Activated CD8-positive, alpha-beta T cell treated with anti-CD3 and anti-CD28 coated beads, Interleukin-2, amount 10 ng/mL, durations not matched to agents 7 days and 5 days (primary cell): ENCODE results near the gene ASMTL. TPM values are rescaled to one million over a fixed set of nuclear protein-coding genes. Genes with fewer than 3 reads are reported as not detected.
A peak's percentile ranks its signal among the peaks of the same experiment; 100 is the strongest.

ENCODE experiments used
- ATAC-seq: fragments of 150-1000 bp; cut with Tn5 transposase; one replicate; pipeline ENCODE4 v1.10.0; 2021; ENCODE audit warnings: moderate library complexity
- CTCF ChIA-PET: fragments of 350-600 bp; sonication (Branson Sonifier 250); formaldehyde crosslinking; loops from one replicate; lab custom pipeline; 2021; ENCODE audit warnings: antibody characterized with exemption; lab: Charles Lee
- POLR2A ChIA-PET: fragments of 350-600 bp; sonication (Branson Sonifier 250); formaldehyde crosslinking; loops from one replicate; lab custom pipeline; 2021; ENCODE audit warnings: antibody characterized with exemption; lab: Charles Lee
- DNase-seq: peaks from one replicate; pipeline ENCODE4 v3.0.0-alpha.2; 2020
- H3K27ac Mint-ChIP-seq: one replicate; pipeline ENCODE4 v1.8.0; 2021; ENCODE audit warnings: mild to moderate bottlenecking, mixed read lengths
- H3K27me3 Mint-ChIP-seq: one replicate; pipeline ENCODE4 v1.8.0; 2021; ENCODE audit warnings: low read depth, mixed read lengths
- H3K36me3 Mint-ChIP-seq: one replicate; pipeline ENCODE4 v1.8.0; 2021; ENCODE audit warnings: low read depth, mixed read lengths
- H3K4me1 Mint-ChIP-seq: one replicate; pipeline ENCODE4 v1.8.0; 2021; ENCODE audit warnings: low read depth, mixed read lengths
- H3K4me3 Mint-ChIP-seq: one replicate; pipeline ENCODE4 v1.8.0; 2021; ENCODE audit warnings: mild to moderate bottlenecking, mixed read lengths
- H3K9me3 Mint-ChIP-seq: one replicate; pipeline ENCODE4 v1.8.0; 2022; ENCODE audit warnings: mixed read lengths; ENCODE audit not compliant: insufficient read depth
- total RNA-seq, 2 experiments: library from RNA; stranded (reverse); gene quantifications; one replicate each; pipeline ENCODE4 v1.2.3, GENCODE V29; 2021

Gene ASMTL
- total RNA-seq, 2 experiments from 2014 or later: 45.3 to 45.9 TPM

GRCh38 chrX:1393871-1394615 is 58.7 kb downstream of the ASMTL start:
- DNase-seq (no peak), ATAC-seq (no peak)
- POLR2A ChIA-PET: no interaction called here
- peaks cover 52% of the 10 kb centered on the region for H3K36me3 Mint-ChIP-seq
- peak overlapping the region; percentile 97 for H3K27ac Mint-ChIP-seq
- CTCF ChIA-PET: no interaction called here
- H3K9me3 Mint-ChIP-seq: no peaks in the 10 kb centered on the region
- peaks cover 49% of the 10 kb centered on the region for H3K4me1 Mint-ChIP-seq
- H3K27me3 Mint-ChIP-seq: no peaks in the 10 kb centered on the region
- H3K4me3 Mint-ChIP-seq: peak overlapping the region; percentile 92

GRCh38 chrX:1392376-1393068 is 60.2 kb downstream of the ASMTL start:
- Mint-ChIP-seq H3K36me3 (peaks cover 65% of the 10 kb centered on the region), H3K4me1 (peaks cover 64% of the 10 kb centered on the region), H3K9me3 (no peaks in the 10 kb centered on the region), H3K27ac (peak overlapping the region; percentile 97), H3K4me3 (peak overlapping the region; percentile 92), H3K27me3 (no peaks in the 10 kb centered on the region)
- POLR2A ChIA-PET: no interaction called here
- ATAC-seq (peak; percentile 38), DNase-seq (no peak)
- CTCF ChIA-PET: no interaction called here

GRCh38 chrX:1391707-1392375 is 60.9 kb downstream of the ASMTL start, which contains the start of gene SLC25A6:
Gene SLC25A6, minus strand, starts transcription at chrX:1392113. Its CDS starts 104 bp downstream, at chrX:1392009.
- Mint-ChIP-seq H3K36me3 (peaks cover 68% of the 10 kb centered on the region), H3K9me3 (no peaks in the 10 kb centered on the region), H3K4me1 (peaks cover 65% of the 10 kb centered on the region), H3K27ac (peak within 1 kb of the TSS; percentile 97), H3K4me3 (peak within 1 kb of the TSS; percentile 92), H3K27me3 (no peaks in the 10 kb centered on the region)
- DNase-seq (peak; percentile 99), ATAC-seq (peak; percentile 96)
- ChIA-PET POLR2A (no interaction called here), CTCF (no interaction called here)

GRCh38 chrX:1391370-1391706 is 61.4 kb downstream of the ASMTL start:
- H3K36me3 Mint-ChIP-seq: peaks cover 68% of the 10 kb centered on the region
- peak overlapping the region; percentile 92 for H3K4me3 Mint-ChIP-seq
- H3K27ac Mint-ChIP-seq: peak overlapping the region; percentile 97
- H3K9me3 Mint-ChIP-seq: no peaks in the 10 kb centered on the region
- ATAC-seq (no peak), DNase-seq (peak; percentile 92)
- H3K27me3 Mint-ChIP-seq: no peaks in the 10 kb centered on the region
- peaks cover 65% of the 10 kb centered on the region for H3K4me1 Mint-ChIP-seq
- CTCF ChIA-PET: no interaction called here
- POLR2A ChIA-PET: no interaction called here

- Mint-ChIP-seq H3K9me3 (no peaks in the 10 kb centered on the region), H3K4me1 (peaks cover 64% of the 10 kb centered on the region), H3K27me3 (no peaks in the 10 kb centered on the region), H3K27ac (peak overlapping the region; percentile 97), H3K36me3 (peaks cover 66% of the 10 kb centered on the region), H3K4me3 (peak overlapping the region; percentile 92)
- no peak for DNase-seq
- no peak for ATAC-seq
- CTCF ChIA-PET: no interaction called here
- POLR2A ChIA-PET: no interaction called here
Observed at GRCh38 chrX:1390621-1391369, 61.9 kb downstream of the ASMTL start.

GRCh38 chrX:1389993-1390285 is 62.8 kb downstream of the ASMTL start:
- Mint-ChIP-seq H3K9me3 (no peaks in the 10 kb centered on the region), H3K27ac (no peak overlapping the region), H3K4me3 (peak overlapping the region; percentile 53), H3K27me3 (no peaks in the 10 kb centered on the region), H3K36me3 (peaks cover 65% of the 10 kb centered on the region), H3K4me1 (peaks cover 56% of the 10 kb centered on the region)
- POLR2A ChIA-PET: no interaction called here
- CTCF ChIA-PET: no interaction called here
- ATAC-seq (no peak), DNase-seq (no peak)

- no peaks in the 10 kb centered on the region for H3K27me3 Mint-ChIP-seq
- DNase-seq: no peak
- no peak for ATAC-seq
- H3K36me3 Mint-ChIP-seq: peaks cover 66% of the 10 kb centered on the region
- no peaks in the 10 kb centered on the region for H3K9me3 Mint-ChIP-seq
- H3K4me1 Mint-ChIP-seq: peaks cover 50% of the 10 kb centered on the region
- CTCF ChIA-PET: no interaction called here
- H3K27ac Mint-ChIP-seq: peak overlapping the region; percentile 11
- H3K4me3 Mint-ChIP-seq: peak overlapping the region; percentile 28
- POLR2A ChIA-PET: no interaction called here
Observed at GRCh38 chrX:1389181-1389992, 63.3 kb downstream of the ASMTL start.

- H3K9me3 Mint-ChIP-seq: no peaks in the 10 kb centered on the region
- H3K27me3 Mint-ChIP-seq: no peaks in the 10 kb centered on the region
- peak overlapping the region; percentile 28 for H3K4me3 Mint-ChIP-seq
- no peak overlapping the region for H3K27ac Mint-ChIP-seq
- POLR2A ChIA-PET: no interaction called here
- no peak for DNase-seq
- CTCF ChIA-PET: no interaction called here
- H3K4me1 Mint-ChIP-seq: peaks cover 44% of the 10 kb centered on the region
- no peak for ATAC-seq
- H3K36me3 Mint-ChIP-seq: peaks cover 69% of the 10 kb centered on the region
Observed at GRCh38 chrX:1388651-1389050, 64.1 kb downstream of the ASMTL start.

GRCh38 chrX:1387141-1387776 is 65.5 kb downstream of the ASMTL start:
- no peak overlapping the region for H3K27ac Mint-ChIP-seq
- ATAC-seq (no peak), DNase-seq (no peak)
- ChIA-PET POLR2A (no interaction called here), CTCF (no interaction called here)
- peaks cover 76% of the 10 kb centered on the region for H3K36me3 Mint-ChIP-seq
- H3K27me3 Mint-ChIP-seq: no peaks in the 10 kb centered on the region
- peaks cover 38% of the 10 kb centered on the region for H3K4me1 Mint-ChIP-seq
- no peaks in the 10 kb centered on the region for H3K9me3 Mint-ChIP-seq
- H3K4me3 Mint-ChIP-seq: no peak overlapping the region

- Mint-ChIP-seq H3K27ac (no peak overlapping the region), H3K4me1 (peaks cover 38% of the 10 kb centered on the region), H3K4me3 (no peak overlapping the region), H3K27me3 (no peaks in the 10 kb centered on the region), H3K9me3 (no peaks in the 10 kb centered on the region), H3K36me3 (peaks cover 81% of the 10 kb centered on the region)
- POLR2A ChIA-PET: no interaction called here
- DNase-seq (no peak), ATAC-seq (no peak)
- CTCF ChIA-PET: no interaction called here
Observed at GRCh38 chrX:1386338-1387127, 66.2 kb downstream of the ASMTL start.
